Gastroesophageal sphincter (tissue), 4 donors: ENCODE results near the gene PSMC1. TPM values are rescaled to one million over a fixed set of nuclear protein-coding genes. Genes with fewer than 3 reads are reported as not detected.

Experiments
- ATAC-seq: fragments of 150-250 bp; one replicate; pipeline ENCODE4 v1.9.1; 2016; ENCODE audit warnings: mild to moderate bottlenecking, moderate library complexity
- H3K27ac ChIP-seq, 4 donors: fragments of 200-600 bp; sonication (generic) in 3 of 4; 1 replicate in 3 of 4; 2 replicates in 1 of 4; pipeline ENCODE4 v1.5.1; 2016 to 2019
- H3K27me3 ChIP-seq: fragments of 200-600 bp; sonication (generic); one replicate; pipeline ENCODE4 v1.5.1; 2019
- H3K36me3 ChIP-seq, 2 donors: fragments of 200-600 bp; sonication (generic); one replicate each; pipeline ENCODE4 v1.5.1; 2019; ENCODE audit warnings: control low read depth in 1 of 2
- H3K4me1 ChIP-seq, 3 donors: fragments of 200-600 bp; sonication (generic); 1 replicate in 2 of 3; 2 replicates in 1 of 3; pipeline ENCODE4 v1.5.1; 2016 to 2019; ENCODE audit warnings: control low read depth in 2 of 3
- H3K4me3 ChIP-seq, 2 donors: fragments of 200-600 bp; sonication (generic); one replicate each; pipeline ENCODE4 v1.5.1; 2019; ENCODE audit warnings: mild to moderate bottlenecking in 1 of 2, moderate library complexity in 1 of 2
- H3K9me3 ChIP-seq, 3 donors: fragments of 200-600 bp; sonication (generic); one replicate each; pipeline ENCODE4 v1.5.1; 2017 to 2019; ENCODE audit warnings: control low read depth in 2 of 3
- CTCF ChIP-seq, 4 experiments: fragments of 200-600 bp in 2 of 4; fragments of 450-650 bp in 2 of 4; sonication (generic) in 1 of 4; IDR thresholded peaks; one replicate each; pipeline ENCODE4 v1.5.1; 2017 to 2019; ENCODE audit warnings: antibody characterized with exemption in 4 of 4, mild to moderate bottlenecking in 2 of 4, moderate library complexity in 2 of 4
- EP300 ChIP-seq: sonication (generic); formaldehyde crosslinking; IDR thresholded peaks from one replicate; pipeline ENCODE4 v1.6.1; 2017; ENCODE audit warnings: antibody characterized with exemption, mild to moderate bottlenecking
- POLR2A ChIP-seq, 2 donors: fragments of 450-650 bp; IDR thresholded peaks; one replicate each; pipeline ENCODE4 v1.6.1; 2017; ENCODE audit warnings: antibody characterized with exemption in 2 of 2, mild to moderate bottlenecking in 2 of 2, moderate library complexity in 1 of 2
- POLR2AphosphoS5 ChIP-seq: sonication (generic); formaldehyde crosslinking; IDR thresholded peaks from one replicate; pipeline ENCODE4 v1.6.1; 2017; ENCODE audit warnings: antibody characterized with exemption
- WGBS, 2 donors: methylation state at CpG; one replicate each; pipeline ENCODE4 v1.1.5; 2018; ENCODE audit warnings: low coverage in 1 of 2; 5-methylcytosine and 5-hydroxymethylcytosine counted together
- total RNA-seq, 4 donors: library from RNA; depleted of rRNA; stranded (reverse); fragments of >200 nt; gene quantifications; one replicate each; pipeline ENCODE4 v1.1.0, GENCODE V29; 2016

The PSMC1 gene
- total RNA-seq, 4 donors from 2014 or later = 147 to 228 (median 150) TPM

GRCh38 chr14:90318016-90318415 lies 61.7 kb downstream of the PSMC1 start:
- H3K9me3 ChIP-seq = no peaks in the 10 kb centered on the region
- H3K4me3 ChIP-seq = no peak overlapping the region
- no peak overlapping the region for H3K27ac ChIP-seq
- 82 to 88% methylated on average over 4 of the region's 4 CpGs for WGBS, 2 donors
- H3K27me3 ChIP-seq = no peaks in the 10 kb centered on the region
- H3K36me3 ChIP-seq = peaks cover 9 to 55% of the 10 kb centered on the region in 2 donors
- ATAC-seq = no peak
- H3K4me1 ChIP-seq = peaks cover 0 to 15% (median 0%) of the 10 kb centered on the region in 3 donors
- TF ChIP-seq EP300 (no peak), POLR2A (IDR thresholded peaks at IDR 0.05) (no peak), POLR2AphosphoS5 (no peak), CTCF (IDR thresholded peaks at IDR 0.05) (no peak)

- TF ChIP-seq EP300 (no peak), POLR2A (IDR thresholded peaks at IDR 0.05) (no peak), POLR2AphosphoS5 (no peak), CTCF (IDR thresholded peaks at IDR 0.05) (no peak)
- Histone ChIP-seq H3K9me3 (no peaks in the 10 kb centered on the region), H3K4me1 (peaks cover 0 to 24% (median 0%) of the 10 kb centered on the region in 3 donors), H3K27ac (no peak overlapping the region), H3K36me3 (peaks cover 5 to 43% of the 10 kb centered on the region in 2 donors), H3K4me3 (no peak overlapping the region), H3K27me3 (no peaks in the 10 kb centered on the region)
- WGBS, 2 donors = 86 to 92% methylated on average over 2 to 3 of the region's 3 CpGs
- no peak for ATAC-seq
These were observed 62.8 kb downstream of the PSMC1 start for GRCh38 chr14:90319173-90319572.

GRCh38 chr14:90319634-90320541 lies 63.5 kb downstream of the PSMC1 start:
- Histone ChIP-seq H3K9me3 (no peaks in the 10 kb centered on the region), H3K4me1 (peaks cover 0 to 24% (median 0%) of the 10 kb centered on the region in 3 donors), H3K27me3 (no peaks in the 10 kb centered on the region), H3K36me3 (peaks cover 5 to 36% of the 10 kb centered on the region in 2 donors), H3K4me3 (no peak overlapping the region), H3K27ac (no peak overlapping the region)
- no peak for TF ChIP-seq EP300
- no peak for TF ChIP-seq CTCF (IDR thresholded peaks at IDR 0.05)
- no peak for TF ChIP-seq POLR2AphosphoS5
- TF ChIP-seq POLR2A (IDR thresholded peaks at IDR 0.05) = no peak
- no peak for ATAC-seq
- 82 to 100% methylated on average over 3 of the region's 6 CpGs for WGBS, 2 donors

- H3K4me1 ChIP-seq = peaks cover 0 to 36% (median 0%) of the 10 kb centered on the region in 3 donors
- H3K27me3 ChIP-seq = no peaks in the 10 kb centered on the region
- H3K36me3 ChIP-seq = peaks cover 0 to 16% of the 10 kb centered on the region in 2 donors
- no peak overlapping the region for H3K27ac ChIP-seq
- TF ChIP-seq POLR2AphosphoS5 = no peak
- TF ChIP-seq CTCF (IDR thresholded peaks at IDR 0.05) = no peak
- TF ChIP-seq EP300 = no peak
- no peak for TF ChIP-seq POLR2A (IDR thresholded peaks at IDR 0.05)
- H3K4me3 ChIP-seq = no peak overlapping the region
- no peak for ATAC-seq
- H3K9me3 ChIP-seq = no peaks in the 10 kb centered on the region
- 89 to 100% methylated on average over 2 to 4 of the region's 4 CpGs for WGBS, 2 donors
These were observed 65.5 kb downstream of the PSMC1 start for GRCh38 chr14:90321891-90322290.

Other genes starting within 250 kb of the PSMC1 start
- under 1 TPM in 3 of 4 donors, not detected in 1; 0.10 to 0.81 (median 0.19) TPM for gene KCNK13, start 194.6 kb upstream of the PSMC1 start, total RNA-seq
- gene NRDE2, start 75.4 kb downstream of the PSMC1 start, total RNA-seq = 10 to 100 TPM in 2 of 4 donors, 1 to 10 TPM in 2; 7.8 to 28.0 (median 11.2) TPM
- 100 to 1,000 TPM; 425 to 902 (median 829) TPM for gene CALM1, start 140.5 kb downstream of the PSMC1 start, total RNA-seq